ENCODE measurements around the gene MYO5A.

DNA sequence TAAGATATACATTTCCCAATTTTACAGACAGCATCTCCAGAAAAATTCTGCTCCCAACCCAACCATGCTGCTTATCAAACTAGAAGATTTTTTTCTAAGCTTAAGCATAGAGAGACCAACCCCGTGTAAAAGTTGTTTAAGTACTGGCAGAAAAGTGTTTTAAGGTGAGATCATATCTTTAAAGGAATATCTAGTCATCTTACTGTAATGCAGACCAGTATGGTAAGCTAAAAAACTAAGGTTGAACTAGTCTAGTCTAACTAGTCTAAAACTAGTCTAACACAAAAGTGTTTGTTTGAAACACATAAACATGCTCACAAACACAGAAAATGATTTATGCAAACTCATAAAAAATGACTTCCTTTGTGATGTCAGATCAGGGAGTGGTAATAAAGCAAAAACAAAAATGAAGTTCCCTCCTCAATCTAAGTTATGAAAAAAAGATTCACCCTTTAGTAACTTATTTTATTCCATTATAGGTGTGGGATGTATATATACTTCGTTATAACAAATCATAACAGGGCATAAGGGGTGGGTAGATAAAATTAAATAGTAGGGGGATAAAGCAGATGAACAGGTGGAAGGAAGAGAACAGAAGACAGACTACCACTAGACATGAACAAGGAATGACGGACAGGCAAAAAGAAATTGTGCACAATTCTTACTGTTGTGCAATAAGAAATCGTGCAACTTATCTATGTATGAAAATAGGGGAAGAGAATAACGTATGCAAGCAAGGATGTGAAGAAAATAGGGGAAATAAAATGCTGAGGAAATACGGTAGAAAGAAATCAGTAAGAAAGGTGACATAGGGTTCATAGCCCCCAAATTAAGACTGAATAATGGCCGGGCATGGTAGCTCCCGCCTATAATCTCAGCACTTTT lies 10.0 kb downstream of the MYO5A start:
- TF ChIP-seq EZH2 (optimal IDR thresholded peaks at IDR 0.05; ENCODE audit: low read depth, low read length) (no peak), EZH2phosphoT487 (IDR thresholded peaks at IDR 0.05; ENCODE audit: low read length) (no peak)
- TF ChIP-seq, protein P1, sequence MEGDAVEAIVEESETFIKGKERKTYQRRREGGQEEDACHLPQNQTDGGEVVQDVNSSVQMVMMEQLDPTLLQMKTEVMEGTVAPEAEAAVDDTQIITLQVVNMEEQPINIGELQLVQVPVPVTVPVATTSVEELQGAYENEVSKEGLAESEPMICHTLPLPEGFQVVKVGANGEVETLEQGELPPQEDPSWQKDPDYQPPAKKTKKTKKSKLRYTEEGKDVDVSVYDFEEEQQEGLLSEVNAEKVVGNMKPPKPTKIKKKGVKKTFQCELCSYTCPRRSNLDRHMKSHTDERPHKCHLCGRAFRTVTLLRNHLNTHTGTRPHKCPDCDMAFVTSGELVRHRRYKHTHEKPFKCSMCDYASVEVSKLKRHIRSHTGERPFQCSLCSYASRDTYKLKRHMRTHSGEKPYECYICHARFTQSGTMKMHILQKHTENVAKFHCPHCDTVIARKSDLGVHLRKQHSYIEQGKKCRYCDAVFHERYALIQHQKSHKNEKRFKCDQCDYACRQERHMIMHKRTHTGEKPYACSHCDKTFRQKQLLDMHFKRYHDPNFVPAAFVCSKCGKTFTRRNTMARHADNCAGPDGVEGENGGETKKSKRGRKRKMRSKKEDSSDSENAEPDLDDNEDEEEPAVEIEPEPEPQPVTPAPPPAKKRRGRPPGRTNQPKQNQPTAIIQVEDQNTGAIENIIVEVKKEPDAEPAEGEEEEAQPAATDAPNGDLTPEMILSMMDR (IDR thresholded peaks at IDR 0.05; ENCODE audit: low read length) = no peak

All from MM.1S (cell line).